Type B pancreatic cell (in vitro differentiated cells): ENCODE results near the gene HERC3. TPM values are rescaled to one million over a fixed set of nuclear protein-coding genes. Genes with fewer than 3 reads are reported as not detected.

Experiments
- DNase-seq: peaks from one replicate; pipeline ENCODE4 v3.0.0; 2021; ENCODE audit warnings: mixed read lengths; ENCODE audit not compliant: unreplicated experiment; ENCODE audit errors: extremely low spot score
- H3K27ac Mint-ChIP-seq: 2 replicates; pipeline ENCODE4 v1.8.0; 2021; ENCODE audit warnings: mild to moderate bottlenecking, mixed read lengths
- H3K27me3 Mint-ChIP-seq: 2 replicates; pipeline ENCODE4 v1.8.0; 2021; ENCODE audit warnings: mixed read lengths
- H3K36me3 Mint-ChIP-seq: 2 replicates; pipeline ENCODE4 v1.8.0; 2021; ENCODE audit warnings: mixed read lengths
- H3K4me1 Mint-ChIP-seq: one replicate; pipeline ENCODE4 v1.8.0; 2021; ENCODE audit warnings: mixed read lengths; ENCODE audit not compliant: unreplicated experiment
- H3K4me3 Mint-ChIP-seq: 2 replicates; pipeline ENCODE4 v1.8.0; 2021; ENCODE audit warnings: mild to moderate bottlenecking, mixed read lengths
- H3K9me3 Mint-ChIP-seq: 2 replicates; pipeline ENCODE4 v1.8.0; 2021; ENCODE audit warnings: mixed read lengths
- total RNA-seq: library from RNA; stranded (reverse); gene quantifications from 2 replicates; pipeline ENCODE4 v1.2.1, GENCODE V29; 2021; ENCODE audit warnings: low replicate concordance
- TF ChIP-seq, protein P1 (sequence below): fragments of 200-600 bp; sonication (generic); conservative IDR thresholded peaks from 2 replicates; pipeline ENCODE4 v1.5.0; 2021; ENCODE audit warnings: antibody characterized with exemption, mild to moderate bottlenecking

HERC3 gene
- total RNA-seq, 1 donor from 2014 or later: 14.1 TPM

DNA sequence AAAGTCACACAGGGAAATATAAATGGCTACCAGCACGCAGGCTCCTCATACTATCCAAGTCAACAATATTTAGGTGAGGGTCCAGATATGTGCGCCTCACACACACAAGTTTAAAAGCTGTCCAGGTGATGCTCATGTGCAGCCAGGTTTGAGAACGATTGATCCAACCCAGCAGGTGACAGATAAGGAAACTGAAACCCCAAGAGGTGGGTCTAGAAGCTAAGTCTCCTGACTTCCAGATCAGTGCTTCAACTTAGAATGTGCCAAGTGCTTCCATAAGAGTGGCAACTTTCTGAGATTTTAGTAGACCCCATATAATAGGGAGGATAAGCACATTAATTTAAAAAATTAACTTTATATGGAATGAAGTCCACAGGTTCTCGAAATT is 159.8 kb downstream of the HERC3 start:
- no peaks in the 10 kb centered on the region for H3K9me3 Mint-ChIP-seq
- peaks cover 8% of the 10 kb centered on the region for H3K4me1 Mint-ChIP-seq
- DNase-seq: no peak
- peaks cover 11% of the 10 kb centered on the region for H3K36me3 Mint-ChIP-seq
- H3K27me3 Mint-ChIP-seq: no peaks in the 10 kb centered on the region
- no peak overlapping the region for H3K27ac Mint-ChIP-seq
- H3K4me3 Mint-ChIP-seq: no peak overlapping the region
- TF ChIP-seq, protein P1, sequence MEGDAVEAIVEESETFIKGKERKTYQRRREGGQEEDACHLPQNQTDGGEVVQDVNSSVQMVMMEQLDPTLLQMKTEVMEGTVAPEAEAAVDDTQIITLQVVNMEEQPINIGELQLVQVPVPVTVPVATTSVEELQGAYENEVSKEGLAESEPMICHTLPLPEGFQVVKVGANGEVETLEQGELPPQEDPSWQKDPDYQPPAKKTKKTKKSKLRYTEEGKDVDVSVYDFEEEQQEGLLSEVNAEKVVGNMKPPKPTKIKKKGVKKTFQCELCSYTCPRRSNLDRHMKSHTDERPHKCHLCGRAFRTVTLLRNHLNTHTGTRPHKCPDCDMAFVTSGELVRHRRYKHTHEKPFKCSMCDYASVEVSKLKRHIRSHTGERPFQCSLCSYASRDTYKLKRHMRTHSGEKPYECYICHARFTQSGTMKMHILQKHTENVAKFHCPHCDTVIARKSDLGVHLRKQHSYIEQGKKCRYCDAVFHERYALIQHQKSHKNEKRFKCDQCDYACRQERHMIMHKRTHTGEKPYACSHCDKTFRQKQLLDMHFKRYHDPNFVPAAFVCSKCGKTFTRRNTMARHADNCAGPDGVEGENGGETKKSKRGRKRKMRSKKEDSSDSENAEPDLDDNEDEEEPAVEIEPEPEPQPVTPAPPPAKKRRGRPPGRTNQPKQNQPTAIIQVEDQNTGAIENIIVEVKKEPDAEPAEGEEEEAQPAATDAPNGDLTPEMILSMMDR: no peak

DNA sequence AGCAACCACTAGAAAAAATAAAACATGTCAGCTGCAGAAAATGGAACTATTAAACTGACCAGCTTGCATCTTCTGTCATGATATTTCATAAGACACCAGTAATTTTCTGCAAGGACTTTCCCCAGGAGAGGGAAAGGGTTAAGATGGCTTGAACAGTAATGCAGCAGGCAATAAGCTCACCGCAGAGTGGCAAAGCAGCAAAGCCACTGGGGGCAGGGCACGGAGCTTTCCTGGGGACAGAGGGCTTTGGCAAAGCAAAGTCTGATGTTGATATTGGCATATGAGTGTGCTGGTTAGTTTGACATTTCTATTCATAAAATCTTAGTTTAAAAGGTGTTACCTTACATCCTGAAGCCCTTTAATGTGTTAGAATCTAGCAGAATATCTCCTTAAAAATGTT is 160.5 kb downstream of the HERC3 start:
- Mint-ChIP-seq H3K4me1 (peaks cover 10% of the 10 kb centered on the region), H3K27me3 (no peaks in the 10 kb centered on the region), H3K36me3 (peaks cover 9% of the 10 kb centered on the region), H3K27ac (no peak overlapping the region), H3K9me3 (no peaks in the 10 kb centered on the region), H3K4me3 (no peak overlapping the region)
- no peak for DNase-seq
- TF ChIP-seq, protein P1: no peak

DNA sequence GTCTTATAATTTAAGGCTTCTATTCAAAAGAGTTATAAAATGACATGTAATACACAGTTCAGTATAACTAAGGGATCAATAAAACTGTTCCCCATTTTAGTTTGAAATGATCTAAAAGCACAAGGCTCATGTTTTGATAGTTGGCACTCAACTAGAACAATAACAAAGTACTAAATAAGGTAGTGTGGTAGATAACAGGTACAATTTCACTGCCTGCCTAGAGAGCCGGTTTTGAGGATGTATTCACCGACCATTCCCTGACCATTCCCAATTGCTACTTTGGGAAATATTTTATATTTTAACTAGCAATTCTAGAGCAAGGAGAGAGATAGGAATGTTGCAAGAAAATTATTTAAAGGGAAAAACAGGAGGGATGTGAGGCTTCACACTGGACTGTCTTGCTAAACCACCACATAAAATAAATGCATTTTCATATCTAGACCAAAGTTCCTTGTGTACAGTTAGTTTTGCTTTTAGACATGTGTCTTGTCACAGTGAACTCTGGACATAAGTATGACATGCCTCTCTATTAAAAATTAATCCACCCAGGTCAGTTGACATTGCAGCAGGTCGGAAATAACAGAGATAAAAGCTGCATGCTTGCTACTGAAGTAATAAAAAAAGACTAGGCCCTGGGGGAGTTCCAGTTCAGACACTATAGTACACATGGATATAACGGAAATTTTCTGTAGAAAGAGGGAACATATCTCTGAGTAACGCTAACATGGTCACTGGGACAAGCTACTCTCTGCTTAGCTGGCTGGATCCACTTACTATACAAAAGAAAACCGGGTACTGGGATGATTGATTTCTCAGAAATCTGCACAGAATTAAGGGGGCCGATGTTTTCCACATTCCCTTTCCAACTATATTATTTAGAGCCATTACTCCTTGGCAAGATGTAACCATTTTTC is 161.6 kb downstream of the HERC3 start:
- H3K9me3 Mint-ChIP-seq: no peaks in the 10 kb centered on the region

DNA sequence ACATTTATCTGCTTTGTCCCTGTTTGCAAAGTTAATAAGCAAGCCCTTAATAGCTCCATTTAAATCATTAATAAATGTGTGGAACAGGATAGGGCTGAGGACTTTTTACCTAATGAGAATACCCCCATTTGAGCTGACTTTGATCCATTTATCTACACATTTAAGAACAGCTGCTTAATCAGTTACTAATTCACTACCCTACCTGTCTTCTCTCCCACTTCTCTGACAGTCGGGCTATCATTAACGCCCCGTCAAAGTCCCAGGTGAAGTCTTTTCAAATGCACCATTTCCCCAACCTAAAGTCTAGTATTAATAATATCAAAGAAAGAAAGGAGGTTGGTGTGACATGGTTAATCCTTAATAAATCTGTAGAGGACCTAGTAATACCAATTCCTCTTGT is 162.5 kb downstream of the HERC3 start:
- no peaks in the 10 kb centered on the region for H3K9me3 Mint-ChIP-seq
- H3K36me3 Mint-ChIP-seq: no peaks in the 10 kb centered on the region
- no peak overlapping the region for H3K4me3 Mint-ChIP-seq
- H3K27ac Mint-ChIP-seq: no peak overlapping the region
- no peak for DNase-seq
- TF ChIP-seq, protein P1: no peak
- H3K4me1 Mint-ChIP-seq: peaks cover 30% of the 10 kb centered on the region
- no peaks in the 10 kb centered on the region for H3K27me3 Mint-ChIP-seq

More for the DNA sequence above, 161.6 kb downstream of the HERC3 start:
- Mint-ChIP-seq H3K4me3 (no peak overlapping the region), H3K36me3 (no peaks in the 10 kb centered on the region), H3K27me3 (no peaks in the 10 kb centered on the region), H3K27ac (no peak overlapping the region), H3K4me1 (peaks cover 22% of the 10 kb centered on the region)
- TF ChIP-seq, protein P1: no peak
- no peak for DNase-seq

DNA sequence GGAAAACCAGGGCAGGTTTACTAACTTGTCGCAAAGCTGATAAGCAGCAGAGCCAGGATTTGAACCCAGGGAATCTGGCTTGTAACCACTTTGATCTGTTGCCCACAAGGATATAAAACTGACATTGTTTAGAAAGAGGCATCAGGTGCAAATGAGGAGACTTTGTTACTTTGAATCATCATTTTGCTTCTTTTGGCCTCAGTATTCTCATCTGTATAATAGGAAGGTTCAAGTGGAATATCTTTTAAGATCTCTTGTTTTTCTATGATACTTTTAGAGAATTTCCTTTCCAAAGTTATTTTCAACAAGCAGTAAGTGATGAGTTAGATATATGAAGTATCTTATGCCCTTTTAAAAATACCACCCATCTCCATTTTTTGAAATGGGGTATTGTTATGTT is 163.2 kb downstream of the HERC3 start:
- Mint-ChIP-seq H3K4me3 (no peak overlapping the region), H3K4me1 (peaks cover 33% of the 10 kb centered on the region), H3K27me3 (no peaks in the 10 kb centered on the region), H3K27ac (no peak overlapping the region), H3K9me3 (no peaks in the 10 kb centered on the region), H3K36me3 (no peaks in the 10 kb centered on the region)
- no peak for DNase-seq
- TF ChIP-seq, protein P1: no peak
